Stimulated activated naive B cell treated with anti-CD40 and anti-IgM and Interleukin-4, amounts not matched to agents 10 μg/mL and 1 μg/mL and 100 μg/mL, for 72 hours (primary cell): ENCODE data around the gene C3orf22.
A peak's percentile ranks its signal among the peaks of the same experiment; 100 is the strongest.

Experiments used
- ATAC-seq, 2 donors: fragments of 150-1000 bp; cut with Tn5 transposase; replicated peaks; 2 replicates each; pipeline ENCODE4 v1.10.0; 2021; ENCODE audit warnings: moderate library complexity in 1 of 2
- DNase-seq: peaks from one replicate; pipeline ENCODE4 v3.0.0; 2021
- H3K27ac Mint-ChIP-seq: one replicate; pipeline ENCODE4 v1.8.0; 2022; ENCODE audit warnings: mild to moderate bottlenecking, mixed read lengths
- H3K27me3 Mint-ChIP-seq, 2 donors: one replicate each; pipeline ENCODE4 v1.8.0; 2022; ENCODE audit warnings: mixed read lengths in 2 of 2
- H3K36me3 Mint-ChIP-seq, 2 donors: one replicate each; pipeline ENCODE4 v1.8.0; 2022; ENCODE audit warnings: mixed read lengths in 2 of 2, mild to moderate bottlenecking in 1 of 2
- H3K4me1 Mint-ChIP-seq, 2 donors: one replicate each; pipeline ENCODE4 v1.8.0; 2022; ENCODE audit warnings: mixed read lengths in 2 of 2, mild to moderate bottlenecking in 1 of 2
- H3K4me3 Mint-ChIP-seq, 2 donors: one replicate each; pipeline ENCODE4 v1.8.0; 2022; ENCODE audit warnings: mild to moderate bottlenecking in 2 of 2, mixed read lengths in 2 of 2, moderate library complexity in 1 of 2
- H3K9me3 Mint-ChIP-seq, 2 donors: one replicate each; pipeline ENCODE4 v1.8.0; 2022; ENCODE audit warnings: mixed read lengths in 2 of 2, mild to moderate bottlenecking in 1 of 2

The C3orf22 gene

GRCh38 chr3:126511291-126511690, 47.4 kb downstream of the C3orf22 start:
- no peak for ATAC-seq
- no peak for DNase-seq
- Mint-ChIP-seq H3K9me3 (no peaks in the 10 kb centered on the region), H3K27ac (no peak overlapping the region), H3K27me3 (peaks cover 0 to 1% of the 10 kb centered on the region in 2 donors), H3K36me3 (no peaks in the 10 kb centered on the region), H3K4me1 (no peaks in the 10 kb centered on the region), H3K4me3 (no peak overlapping the region)

- H3K4me1 Mint-ChIP-seq: no peaks in the 10 kb centered on the region
- no peak overlapping the region for H3K27ac Mint-ChIP-seq
- ATAC-seq (no peak), DNase-seq (no peak)
- H3K4me3 Mint-ChIP-seq: no peak overlapping the region
- no peaks in the 10 kb centered on the region for H3K9me3 Mint-ChIP-seq
- peaks cover under 1 to 6% of the 10 kb centered on the region in 2 donors for H3K27me3 Mint-ChIP-seq
- no peaks in the 10 kb centered on the region for H3K36me3 Mint-ChIP-seq
Observed at GRCh38 chr3:126510308-126510910, 48.3 kb downstream of the C3orf22 start.

- Mint-ChIP-seq H3K4me1 (no peaks in the 10 kb centered on the region), H3K27me3 (peaks cover 7 to 12% of the 10 kb centered on the region in 2 donors), H3K4me3 (no peak overlapping the region), H3K36me3 (no peaks in the 10 kb centered on the region), H3K9me3 (no peaks in the 10 kb centered on the region), H3K27ac (no peak overlapping the region)
- no peak for DNase-seq
- ATAC-seq: no peak
Observed at GRCh38 chr3:126509597-126510307, 49.0 kb downstream of the C3orf22 start.

GRCh38 chr3:126508564-126508964, 50.2 kb downstream of the C3orf22 start:
- Mint-ChIP-seq H3K36me3 (no peaks in the 10 kb centered on the region), H3K9me3 (no peaks in the 10 kb centered on the region), H3K27ac (no peak overlapping the region), H3K27me3 (peaks cover 10 to 12% of the 10 kb centered on the region in 2 donors), H3K4me1 (no peaks in the 10 kb centered on the region), H3K4me3 (no peak overlapping the region)
- DNase-seq (no peak), ATAC-seq (no peak)

- Mint-ChIP-seq H3K4me1 (no peaks in the 10 kb centered on the region), H3K27ac (no peak overlapping the region), H3K9me3 (no peaks in the 10 kb centered on the region), H3K27me3 (peaks cover 10 to 12% of the 10 kb centered on the region in 2 donors), H3K4me3 (no peak overlapping the region), H3K36me3 (no peaks in the 10 kb centered on the region)
- DNase-seq (no peak), ATAC-seq (no peak)
Observed at GRCh38 chr3:126507886-126508285, 50.8 kb downstream of the C3orf22 start.

- H3K9me3 Mint-ChIP-seq: no peaks in the 10 kb centered on the region
- ATAC-seq: no peak
- peaks cover 10 to 12% of the 10 kb centered on the region in 2 donors for H3K27me3 Mint-ChIP-seq
Observed at GRCh38 chr3:126503701-126504100, 55.0 kb downstream of the C3orf22 start.

GRCh38 chr3:126502656-126503055, 56.1 kb downstream of the C3orf22 start:
- Mint-ChIP-seq H3K36me3 (no peaks in the 10 kb centered on the region), H3K4me3 (no peak overlapping the region), H3K9me3 (no peaks in the 10 kb centered on the region), H3K27ac (no peak overlapping the region), H3K27me3 (peaks cover 10 to 12% of the 10 kb centered on the region in 2 donors), H3K4me1 (peaks cover 0 to 6% of the 10 kb centered on the region in 2 donors)
- DNase-seq (no peak), ATAC-seq (no peak)

More at GRCh38 chr3:126503701-126504100, 55.0 kb downstream of the C3orf22 start:
- Mint-ChIP-seq H3K36me3 (no peaks in the 10 kb centered on the region), H3K4me3 (no peak overlapping the region), H3K27ac (no peak overlapping the region), H3K4me1 (peaks cover 0 to 4% of the 10 kb centered on the region in 2 donors)
- DNase-seq: no peak

- Mint-ChIP-seq H3K27me3 (peaks cover 10 to 18% of the 10 kb centered on the region in 2 donors), H3K36me3 (no peaks in the 10 kb centered on the region), H3K4me3 (no peak overlapping the region), H3K27ac (no peak overlapping the region), H3K9me3 (no peaks in the 10 kb centered on the region), H3K4me1 (peaks cover 0 to 10% of the 10 kb centered on the region in 2 donors)
- ATAC-seq (peak in 1 of 2 donors; percentile 34), DNase-seq (no peak)
Observed at GRCh38 chr3:126501736-126502135, 57.0 kb downstream of the C3orf22 start.

- no peak overlapping the region for H3K27ac Mint-ChIP-seq
- no peak for DNase-seq
- no peaks in the 10 kb centered on the region for H3K9me3 Mint-ChIP-seq
- H3K4me1 Mint-ChIP-seq: peaks cover 0 to 10% of the 10 kb centered on the region in 2 donors
- H3K27me3 Mint-ChIP-seq: peaks cover 10 to 14% of the 10 kb centered on the region in 2 donors
- no peak for ATAC-seq
- no peaks in the 10 kb centered on the region for H3K36me3 Mint-ChIP-seq
- H3K4me3 Mint-ChIP-seq: no peak overlapping the region
Observed at GRCh38 chr3:126501054-126501453, 57.7 kb downstream of the C3orf22 start.

- H3K9me3 Mint-ChIP-seq: no peaks in the 10 kb centered on the region
- H3K27ac Mint-ChIP-seq: no peak overlapping the region
- peaks cover 5 to 8% of the 10 kb centered on the region in 2 donors for H3K27me3 Mint-ChIP-seq
- H3K4me3 Mint-ChIP-seq: no peak overlapping the region
- ATAC-seq (no peak), DNase-seq (no peak)
- no peaks in the 10 kb centered on the region for H3K36me3 Mint-ChIP-seq
- peaks cover 0 to 10% of the 10 kb centered on the region in 2 donors for H3K4me1 Mint-ChIP-seq
Observed at GRCh38 chr3:126500016-126500415, 58.7 kb downstream of the C3orf22 start.
